Body of pancreas (tissue), 4 donors: Measurements from ENCODE around the gene RFPL3.

Experiments
- CTCF ChIP-seq, 7 experiments: fragments of 450-650 bp in 4 of 7; fragments of 200-600 bp in 3 of 7; sonication (generic) in 3 of 7; IDR thresholded peaks; one replicate each; pipeline ENCODE4 v1.5.1; 2016 to 2019; ENCODE audit warnings: antibody characterized with exemption in 7 of 7
- POLR2A ChIP-seq, 3 donors: fragments of 450-650 bp; IDR thresholded peaks; one replicate each; pipeline ENCODE4 v1.6.1; 2016; ENCODE audit warnings: antibody characterized with exemption in 3 of 3, mild to moderate bottlenecking in 2 of 3

GRCh38 chr22:32375678-32376450 is 18.2 kb downstream of the RFPL3 start:
- no peak for TF ChIP-seq CTCF (IDR thresholded peaks at IDR 0.05)
- TF ChIP-seq POLR2A (IDR thresholded peaks at IDR 0.05): no peak
